Neural cell (in vitro differentiated cells): ENCODE results near the gene SSBP4.

Experiments used
- CTCF ChIP-seq: fragments of 450-650 bp; IDR thresholded peaks from 2 replicates; pipeline ENCODE4 v1.5.1; 2014; ENCODE audit warnings: antibody characterized with exemption, mild to moderate bottlenecking, moderate library complexity; ENCODE audit not compliant: poor library complexity, severe bottlenecking
- EZH2 ChIP-seq: fragments of 200-600, 300-800 bp; shearing (Covaris generic), sonication (generic); IDR thresholded peaks from 2 replicates; pipeline ENCODE4 v1.6.1; 2014; ENCODE audit warnings: antibody characterized with exemption, low read length, borderline replicate concordance, mild to moderate bottlenecking; ENCODE audit not compliant: insufficient read depth, poor library complexity, severe bottlenecking
- POLR2AphosphoS5 ChIP-seq: IDR thresholded peaks from 2 replicates; pipeline ENCODE4 v1.6.1; 2012
- REST ChIP-seq: IDR thresholded peaks from 2 replicates; pipeline ENCODE4 v1.6.1; 2012; ENCODE audit warnings: borderline replicate concordance
- TAF1 ChIP-seq: IDR thresholded peaks from 2 replicates; pipeline ENCODE4 v1.6.1; 2012; ENCODE audit warnings: low read depth

GRCh38 chr19:18460900-18461299 lies 41.7 kb downstream of the SSBP4 start:
- TF ChIP-seq TAF1 = no peak
- no peak for TF ChIP-seq CTCF
- TF ChIP-seq EZH2 = no peak
- TF ChIP-seq POLR2AphosphoS5 = no peak
- no peak for TF ChIP-seq REST
